WTC11 (cell line): ENCODE results near the gene ATG4C. TPM values are rescaled to one million over a fixed set of nuclear protein-coding genes. Genes with fewer than 3 reads are reported as not detected.
A peak's percentile ranks its signal among the peaks of the same experiment; 100 is the strongest.

ENCODE experiments used
- ATAC-seq: fragments of 200-7000 bp; cut with Tn5 transposase; 2 replicates; pipeline ENCODE4 v1.10.0; 2021; ENCODE audit warnings: mild to moderate bottlenecking, moderate library complexity
- CTCF ChIA-PET: fragments of 300-600 bp; sonication (Branson Sonifier 250); formaldehyde crosslinking; loops from one replicate; lab custom pipeline; 2021; ENCODE audit warnings: antibody characterized with exemption; lab: Charles Lee
- POLR2A ChIA-PET: fragments of 350-600 bp; sonication (Branson Sonifier 250); formaldehyde crosslinking; loops from one replicate; lab custom pipeline; 2021; ENCODE audit warnings: antibody characterized with exemption; lab: Charles Lee
- DNase-seq: peaks from one replicate; pipeline ENCODE4 v3.0.0; 2021; ENCODE audit warnings: low spot score
- H3K27ac Mint-ChIP-seq: 2 replicates; pipeline ENCODE4 v1.8.0; 2021; ENCODE audit warnings: mixed read lengths
- H3K27me3 Mint-ChIP-seq: 2 replicates; pipeline ENCODE4 v1.8.0; 2021; ENCODE audit warnings: low read depth, mild to moderate bottlenecking, moderate library complexity, mixed read lengths
- H3K36me3 Mint-ChIP-seq: 2 replicates; pipeline ENCODE4 v1.8.0; 2021; ENCODE audit warnings: mixed read lengths
- H3K4me1 Mint-ChIP-seq: 2 replicates; pipeline ENCODE4 v1.8.0; 2022; ENCODE audit warnings: mixed read lengths
- H3K4me3 Mint-ChIP-seq: 2 replicates; pipeline ENCODE4 v1.8.0; 2021; ENCODE audit warnings: mild to moderate bottlenecking, moderate library complexity, mixed read lengths
- H3K9me3 Mint-ChIP-seq: 2 replicates; pipeline ENCODE4 v1.8.0; 2021; ENCODE audit warnings: mixed read lengths
- AR ChIP-seq: fragments of 250-450 bp; sonication (Bioruptor Pico); IDR thresholded peaks from 2 replicates; pipeline ENCODE4 v1.9.0; 2021; ENCODE audit warnings: mild to moderate bottlenecking
- ARID4B ChIP-seq: sonication (generic); formaldehyde crosslinking; IDR thresholded peaks from 2 replicates; pipeline ENCODE4 v1.8.0; 2023; ENCODE audit warnings: missing genetic modification reagents, mild to moderate bottlenecking, borderline replicate concordance
- ATF1 ChIP-seq: sonication (generic); formaldehyde crosslinking; IDR thresholded peaks from 2 replicates; pipeline ENCODE4 v1.8.1; 2023; ENCODE audit warnings: mild to moderate bottlenecking, moderate library complexity, missing genetic modification reagents
- ATF6 ChIP-seq: sonication (generic); formaldehyde crosslinking; IDR thresholded peaks from 2 replicates; pipeline ENCODE4 v1.8.1; 2023; ENCODE audit warnings: mild to moderate bottlenecking, missing genetic modification reagents
- ETV6 ChIP-seq: sonication (generic); formaldehyde crosslinking; IDR thresholded peaks from 2 replicates; pipeline ENCODE4 v1.8.1; 2022; ENCODE audit warnings: mild to moderate bottlenecking, missing genetic modification reagents
- GABPB1 ChIP-seq: sonication (generic); formaldehyde crosslinking; IDR thresholded peaks from 2 replicates; pipeline ENCODE4 v1.8.1; 2023; ENCODE audit warnings: mild to moderate bottlenecking, missing genetic modification reagents
- GRHL2 ChIP-seq: fragments of 250-450 bp; sonication (Bioruptor Pico); IDR thresholded peaks from 2 replicates; pipeline ENCODE4 v1.8.0; 2022; ENCODE audit warnings: mild to moderate bottlenecking, moderate library complexity; ENCODE audit not compliant: insufficient replicate concordance, severe bottlenecking
- NR3C1 ChIP-seq: sonication (generic); formaldehyde crosslinking; conservative IDR thresholded peaks from 2 replicates; pipeline ENCODE4 v1.8.1; 2023; ENCODE audit warnings: low read depth, mild to moderate bottlenecking, missing genetic modification reagents
- OVOL2 ChIP-seq: fragments of 250-450 bp; sonication (Bioruptor Pico); IDR thresholded peaks from 2 replicates; pipeline ENCODE4 v1.9.0; 2021; ENCODE audit warnings: mild to moderate bottlenecking, borderline replicate concordance
- RORB ChIP-seq: fragments of 250-450 bp; sonication (Bioruptor Pico); IDR thresholded peaks from 2 replicates; pipeline ENCODE4 v1.9.0; 2021; ENCODE audit warnings: mild to moderate bottlenecking
- SMAD3 ChIP-seq: sonication (generic); formaldehyde crosslinking; IDR thresholded peaks from 2 replicates; pipeline ENCODE4 v1.8.0; 2022; ENCODE audit warnings: missing genetic modification reagents, mild to moderate bottlenecking, borderline replicate concordance
- SOX15 ChIP-seq: fragments of 250-450 bp; sonication (Bioruptor Pico); IDR thresholded peaks from 2 replicates; pipeline ENCODE4 v1.9.0; 2021; ENCODE audit warnings: mild to moderate bottlenecking
- TEAD4 ChIP-seq: sonication (generic); formaldehyde crosslinking; IDR thresholded peaks from 2 replicates; pipeline ENCODE4 v1.8.0; 2022; ENCODE audit warnings: mild to moderate bottlenecking, missing genetic modification reagents
- USF1 ChIP-seq: sonication (generic); formaldehyde crosslinking; IDR thresholded peaks from 2 replicates; pipeline ENCODE4 v1.8.0; 2022; ENCODE audit warnings: mild to moderate bottlenecking, missing genetic modification reagents
- ZNF232 ChIP-seq: sonication (generic); formaldehyde crosslinking; IDR thresholded peaks from 2 replicates; pipeline ENCODE4 v1.8.0; 2022; ENCODE audit warnings: mild to moderate bottlenecking, missing genetic modification reagents
- ZNF512 ChIP-seq: sonication (generic); formaldehyde crosslinking; IDR thresholded peaks from 2 replicates; pipeline ENCODE4 v1.8.1; 2022; ENCODE audit warnings: missing genetic modification reagents, borderline replicate concordance
- ZNF671 ChIP-seq: fragments of 250-450 bp; sonication (Bioruptor Pico); IDR thresholded peaks from 2 replicates; pipeline ENCODE4 v1.8.0; 2021; ENCODE audit warnings: mild to moderate bottlenecking
- total RNA-seq: library from RNA; stranded (reverse); gene quantifications from 3 replicates; pipeline ENCODE4 v1.2.3, GENCODE V29; 2021
- TF ChIP-seq, protein P1 (sequence below): sonication (generic); formaldehyde crosslinking; IDR thresholded peaks from 2 replicates; pipeline ENCODE4 v1.8.1; 2023; ENCODE audit warnings: mild to moderate bottlenecking, missing genetic modification reagents, borderline replicate concordance

Gene ATG4C
- total RNA-seq, 1 experiment from 2014 or later: 16.6 TPM

DNA sequence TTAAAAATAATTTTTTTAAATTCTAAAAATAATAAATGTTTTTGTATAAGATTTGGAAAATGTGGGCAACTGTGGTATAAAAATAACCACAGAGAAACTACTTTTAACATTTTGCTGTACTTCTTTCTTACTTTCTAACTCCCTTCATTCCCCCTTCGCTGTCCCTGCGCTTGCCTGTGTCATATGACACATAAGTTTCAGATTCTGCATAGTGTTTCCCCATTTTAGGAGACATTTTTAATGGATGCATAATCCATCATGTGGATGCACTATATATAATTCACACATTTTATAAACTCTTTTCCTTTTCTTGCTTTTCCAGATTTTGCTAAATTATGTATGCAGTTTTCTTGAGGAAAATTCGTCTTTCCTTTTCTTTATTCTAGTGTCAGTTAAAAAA, 16.3 kb downstream of the ATG4C start (continued):
- TF ChIP-seq ARID4B: no peak
- TF ChIP-seq ATF1 (CRISPR knock-in tag): no peak
- TF ChIP-seq OVOL2 (CRISPR knock-in tag): no peak
- TF ChIP-seq ZNF232: no peak
- no peak for TF ChIP-seq ETV6 (CRISPR knock-in tag)
- TF ChIP-seq, all 79 proteins: peak for 0

- CTCF ChIA-PET: no interaction called here
- Mint-ChIP-seq H3K4me1 (peaks cover 3% of the 10 kb centered on the region; the same call in 1 of the 2 replicates), H3K27ac (peak overlapping the region; percentile 36; the same call in 1 of the 2 replicates), H3K27me3 (no peaks in the 10 kb centered on the region), H3K36me3 (no peaks in the 10 kb centered on the region), H3K4me3 (no peak overlapping the region)
- ATAC-seq: no peak
- DNase-seq: no peak
- POLR2A ChIA-PET: no interaction called here
- TF ChIP-seq SMAD3 (CRISPR knock-in tag) (no peak), TEAD4 (no peak), ATF6 (CRISPR knock-in tag) (no peak), USF1 (no peak), SOX15 (CRISPR knock-in tag) (no peak), ZNF671 (CRISPR knock-in tag) (no peak), ZNF232 (no peak), AR (CRISPR knock-in tag) (no peak), GABPB1 (CRISPR knock-in tag) (no peak), RORB (CRISPR knock-in tag) (no peak), GRHL2 (no peak)
- TF ChIP-seq, all 79 proteins: peak for 0
- H3K9me3 Mint-ChIP-seq: no peaks in the 10 kb centered on the region
These were observed 16.9 kb downstream of the ATG4C start for GRCh38 chr1:62800825-62801306.

GRCh38 chr1:62809788-62810187, 25.9 kb downstream of the ATG4C start:
- CTCF ChIA-PET: no interaction called here
- no peak overlapping the region for H3K27ac Mint-ChIP-seq
- H3K36me3 Mint-ChIP-seq: peaks cover 41% of the 10 kb centered on the region
- ATAC-seq (no peak), DNase-seq (no peak)
- no peak overlapping the region for H3K4me3 Mint-ChIP-seq
- POLR2A ChIA-PET: no interaction called here
- peaks cover 13% of the 10 kb centered on the region for H3K4me1 Mint-ChIP-seq
- H3K27me3 Mint-ChIP-seq: no peaks in the 10 kb centered on the region
- H3K9me3 Mint-ChIP-seq: no peaks in the 10 kb centered on the region; the same call in 1 of the 2 replicates
- TF ChIP-seq NR3C1 (CRISPR knock-in tag) (no peak), SMAD3 (CRISPR knock-in tag) (no peak), ZNF512 (no peak)
- TF ChIP-seq, protein P1, sequence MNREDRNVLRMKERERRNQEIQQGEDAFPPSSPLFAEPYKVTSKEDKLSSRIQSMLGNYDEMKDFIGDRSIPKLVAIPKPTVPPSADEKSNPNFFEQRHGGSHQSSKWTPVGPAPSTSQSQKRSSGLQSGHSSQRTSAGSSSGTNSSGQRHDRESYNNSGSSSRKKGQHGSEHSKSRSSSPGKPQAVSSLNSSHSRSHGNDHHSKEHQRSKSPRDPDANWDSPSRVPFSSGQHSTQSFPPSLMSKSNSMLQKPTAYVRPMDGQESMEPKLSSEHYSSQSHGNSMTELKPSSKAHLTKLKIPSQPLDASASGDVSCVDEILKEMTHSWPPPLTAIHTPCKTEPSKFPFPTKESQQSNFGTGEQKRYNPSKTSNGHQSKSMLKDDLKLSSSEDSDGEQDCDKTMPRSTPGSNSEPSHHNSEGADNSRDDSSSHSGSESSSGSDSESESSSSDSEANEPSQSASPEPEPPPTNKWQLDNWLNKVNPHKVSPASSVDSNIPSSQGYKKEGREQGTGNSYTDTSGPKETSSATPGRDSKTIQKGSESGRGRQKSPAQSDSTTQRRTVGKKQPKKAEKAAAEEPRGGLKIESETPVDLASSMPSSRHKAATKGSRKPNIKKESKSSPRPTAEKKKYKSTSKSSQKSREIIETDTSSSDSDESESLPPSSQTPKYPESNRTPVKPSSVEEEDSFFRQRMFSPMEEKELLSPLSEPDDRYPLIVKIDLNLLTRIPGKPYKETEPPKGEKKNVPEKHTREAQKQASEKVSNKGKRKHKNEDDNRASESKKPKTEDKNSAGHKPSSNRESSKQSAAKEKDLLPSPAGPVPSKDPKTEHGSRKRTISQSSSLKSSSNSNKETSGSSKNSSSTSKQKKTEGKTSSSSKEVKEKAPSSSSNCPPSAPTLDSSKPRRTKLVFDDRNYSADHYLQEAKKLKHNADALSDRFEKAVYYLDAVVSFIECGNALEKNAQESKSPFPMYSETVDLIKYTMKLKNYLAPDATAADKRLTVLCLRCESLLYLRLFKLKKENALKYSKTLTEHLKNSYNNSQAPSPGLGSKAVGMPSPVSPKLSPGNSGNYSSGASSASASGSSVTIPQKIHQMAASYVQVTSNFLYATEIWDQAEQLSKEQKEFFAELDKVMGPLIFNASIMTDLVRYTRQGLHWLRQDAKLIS (CRISPR knock-in tag): no peak
